GM10266 (cell line): ENCODE measurements around the gene CTBP1.

ENCODE experiments used
- DNase-seq: peaks from one replicate; pipeline ENCODE4 v3.0.0; 2012; ENCODE audit errors: extremely low spot score
- TF ChIP-seq, protein P1 (sequence below): IDR thresholded peaks from 2 replicates; pipeline ENCODE4 v1.5.1; 2012; ENCODE audit warnings: mild to moderate bottlenecking, low read depth; ENCODE audit not compliant: control insufficient read depth, insufficient read depth; ENCODE audit errors: missing control alignments

The CTBP1 gene

DNA sequence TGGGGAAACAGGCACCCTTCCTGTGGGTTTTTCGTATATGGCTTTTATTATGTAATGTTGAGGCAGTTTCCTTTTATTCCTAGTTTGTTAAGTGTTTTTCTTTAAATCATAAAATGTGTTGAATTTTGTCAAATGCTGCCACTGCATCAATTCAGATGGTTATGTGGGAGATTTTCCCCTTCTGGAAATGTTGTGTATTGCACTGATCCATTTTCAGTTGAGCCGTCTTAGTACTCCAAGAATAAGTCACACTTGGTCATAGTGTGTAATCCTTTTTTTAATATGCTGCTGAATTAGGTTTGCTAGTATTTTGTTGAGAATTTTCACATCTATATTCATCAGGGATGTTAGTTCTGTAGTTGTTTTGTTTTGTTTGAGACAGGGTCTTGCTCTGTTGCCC is 9.5 kb upstream of the CTBP1 start:
- TF ChIP-seq, protein P1, sequence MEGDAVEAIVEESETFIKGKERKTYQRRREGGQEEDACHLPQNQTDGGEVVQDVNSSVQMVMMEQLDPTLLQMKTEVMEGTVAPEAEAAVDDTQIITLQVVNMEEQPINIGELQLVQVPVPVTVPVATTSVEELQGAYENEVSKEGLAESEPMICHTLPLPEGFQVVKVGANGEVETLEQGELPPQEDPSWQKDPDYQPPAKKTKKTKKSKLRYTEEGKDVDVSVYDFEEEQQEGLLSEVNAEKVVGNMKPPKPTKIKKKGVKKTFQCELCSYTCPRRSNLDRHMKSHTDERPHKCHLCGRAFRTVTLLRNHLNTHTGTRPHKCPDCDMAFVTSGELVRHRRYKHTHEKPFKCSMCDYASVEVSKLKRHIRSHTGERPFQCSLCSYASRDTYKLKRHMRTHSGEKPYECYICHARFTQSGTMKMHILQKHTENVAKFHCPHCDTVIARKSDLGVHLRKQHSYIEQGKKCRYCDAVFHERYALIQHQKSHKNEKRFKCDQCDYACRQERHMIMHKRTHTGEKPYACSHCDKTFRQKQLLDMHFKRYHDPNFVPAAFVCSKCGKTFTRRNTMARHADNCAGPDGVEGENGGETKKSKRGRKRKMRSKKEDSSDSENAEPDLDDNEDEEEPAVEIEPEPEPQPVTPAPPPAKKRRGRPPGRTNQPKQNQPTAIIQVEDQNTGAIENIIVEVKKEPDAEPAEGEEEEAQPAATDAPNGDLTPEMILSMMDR, result no peak
- no peak for DNase-seq

DNA sequence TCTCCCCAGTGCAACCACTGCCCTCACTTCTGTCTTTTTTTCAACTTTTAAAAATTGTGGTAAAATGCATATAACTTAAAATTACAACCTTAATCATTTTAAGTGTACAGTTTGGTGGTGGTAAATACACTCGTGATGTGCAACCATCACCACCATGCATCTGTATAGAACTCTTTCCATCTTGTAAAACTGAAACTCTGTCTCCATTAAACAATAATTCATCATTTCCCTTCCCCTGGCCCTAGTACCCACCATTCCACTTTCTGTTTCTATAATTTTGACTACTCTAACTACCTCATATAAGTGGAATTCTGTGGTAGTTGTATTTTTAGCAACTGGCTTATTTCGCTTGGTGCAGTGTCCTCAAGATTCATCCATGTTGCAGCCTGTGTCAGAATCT is 6.8 kb upstream of the CTBP1 start:
- TF ChIP-seq, protein P1, result no peak
- no peak for DNase-seq

DNA sequence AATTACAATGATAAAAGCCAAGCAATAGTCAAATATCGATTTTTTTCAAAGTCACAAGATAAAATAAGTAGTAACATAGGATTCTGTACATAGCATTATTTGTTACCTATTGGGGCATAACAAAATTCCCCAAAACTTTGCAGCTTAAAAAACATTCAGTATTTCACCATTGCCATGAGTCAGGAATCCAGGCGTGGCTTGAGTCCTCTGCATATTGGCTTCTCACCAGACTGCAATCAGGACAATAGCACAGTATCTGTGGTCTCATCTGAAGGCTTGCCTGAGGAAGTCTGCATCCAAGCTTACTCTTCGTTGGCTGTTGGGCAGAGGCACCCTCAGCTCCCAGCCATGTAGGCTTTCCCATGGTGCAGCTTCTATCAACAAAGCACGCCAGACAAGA is 6.2 kb upstream of the CTBP1 start:
- TF ChIP-seq, protein P1, result no peak
- DNase-seq, result no peak

DNA sequence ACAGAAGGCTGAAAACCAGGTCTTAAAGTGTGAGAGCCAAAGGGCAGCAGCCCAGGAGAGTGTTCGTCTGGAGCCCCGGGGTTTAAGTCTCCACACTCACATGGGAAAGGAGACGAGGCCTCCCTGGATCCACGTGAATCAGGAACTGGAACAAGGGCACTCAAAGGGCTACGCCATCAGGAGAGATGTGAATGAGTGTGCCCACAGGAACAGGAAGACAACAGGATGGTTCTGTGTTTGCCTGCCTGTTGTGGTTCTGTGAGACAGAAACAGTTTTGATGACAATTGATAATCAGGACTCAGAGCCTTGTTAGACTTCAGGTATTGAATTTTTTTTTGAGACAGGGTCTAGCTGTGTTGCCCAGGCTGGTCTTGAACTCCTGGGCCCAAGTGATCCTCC is 4.9 kb upstream of the CTBP1 start:
- DNase-seq, result no peak
- TF ChIP-seq, protein P1, result no peak

DNA sequence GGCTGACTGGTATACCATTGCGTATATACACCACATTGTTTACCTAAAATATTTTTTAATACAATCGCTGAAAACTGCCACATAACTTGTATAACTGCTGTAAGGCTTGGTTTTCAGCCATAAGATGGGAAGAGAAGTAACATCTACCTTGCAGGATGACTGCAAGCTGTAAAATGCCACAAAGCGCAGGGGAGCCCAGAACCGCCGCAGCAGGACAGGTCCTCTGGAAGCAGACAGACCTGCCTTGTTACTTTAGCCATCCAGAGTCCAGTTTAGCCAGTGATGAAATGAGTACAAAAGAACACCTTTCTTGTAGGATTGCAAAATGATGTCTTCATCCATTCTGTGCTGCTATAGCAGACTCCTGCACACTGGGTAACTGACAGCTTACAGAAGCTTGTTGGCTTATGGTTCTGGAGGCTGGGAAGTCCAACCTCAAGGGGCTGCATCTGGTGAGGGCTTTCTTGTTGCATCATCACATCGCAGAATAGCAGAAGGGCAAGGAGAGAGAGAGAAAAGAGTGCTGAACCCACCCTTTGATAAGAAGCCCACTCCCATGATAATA is 4.1 kb upstream of the CTBP1 start:
- no peak for DNase-seq
- TF ChIP-seq, protein P1, result no peak

DNA sequence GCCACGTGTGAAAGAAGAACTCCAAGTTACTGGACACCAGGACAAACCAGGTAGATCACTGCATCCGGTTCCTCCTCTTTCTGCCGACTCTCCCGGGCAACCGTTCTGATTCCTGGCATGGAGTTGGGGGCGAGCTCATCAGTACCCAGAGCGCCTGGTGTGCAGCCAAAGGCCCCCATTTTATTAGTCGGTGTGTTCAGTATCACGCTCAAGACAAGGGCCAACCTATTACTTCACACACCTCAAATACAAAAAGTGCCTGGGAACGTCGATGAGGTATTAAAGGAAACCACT is 2.8 kb upstream of the CTBP1 start:
- no peak for DNase-seq
- TF ChIP-seq, protein P1, result no peak

DNA sequence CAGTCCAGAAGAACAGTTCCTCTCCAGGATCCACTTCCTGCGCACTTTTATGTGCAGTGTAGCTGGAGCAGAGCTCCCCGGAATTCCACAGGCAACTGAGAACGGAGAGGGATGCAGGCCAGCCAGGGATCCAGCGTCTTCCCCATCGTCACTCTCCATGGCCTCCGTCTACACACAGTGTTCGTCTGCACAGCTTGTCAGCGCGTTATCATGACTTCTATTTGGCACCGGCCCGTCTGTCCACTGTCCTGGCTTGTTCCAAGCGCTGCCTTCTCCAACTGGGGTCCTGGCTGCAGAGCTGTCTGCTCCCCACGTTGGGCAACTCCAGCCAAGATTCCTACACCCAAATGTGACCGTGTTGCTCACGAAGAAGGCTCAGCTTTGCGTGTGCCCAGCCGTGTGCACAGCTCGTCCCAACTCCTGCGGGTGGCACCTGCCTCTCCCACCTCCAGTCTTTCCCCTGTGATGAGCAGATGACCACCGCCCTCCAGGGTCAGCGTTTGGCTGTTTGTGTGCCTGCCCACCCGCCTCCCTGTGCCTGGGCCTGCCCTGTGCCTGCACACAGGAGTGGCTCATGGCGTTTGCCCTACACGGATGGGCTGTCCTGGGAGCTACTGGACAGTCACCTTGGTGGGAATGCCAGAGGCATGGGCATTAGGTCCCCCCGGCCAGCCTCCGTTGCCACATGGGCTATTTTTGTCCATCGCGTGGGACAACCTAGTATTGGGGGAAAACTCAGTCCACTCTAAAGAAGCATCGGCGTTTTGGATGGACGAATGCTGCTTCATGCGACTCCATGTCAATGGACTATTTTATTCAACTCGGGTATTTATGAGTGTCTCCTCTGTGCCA is 2.2 kb upstream of the CTBP1 start:
- DNase-seq, result no peak
- TF ChIP-seq, protein P1, result no peak
